Kidney glomerular epithelial cell (primary cell): ENCODE measurements around the gene IL6R.

Experiments
- DNase-seq: peaks from one replicate; lab custom pipeline; 2025; lab: John Stamatoyannopoulos, UW

Gene IL6R

DNA sequence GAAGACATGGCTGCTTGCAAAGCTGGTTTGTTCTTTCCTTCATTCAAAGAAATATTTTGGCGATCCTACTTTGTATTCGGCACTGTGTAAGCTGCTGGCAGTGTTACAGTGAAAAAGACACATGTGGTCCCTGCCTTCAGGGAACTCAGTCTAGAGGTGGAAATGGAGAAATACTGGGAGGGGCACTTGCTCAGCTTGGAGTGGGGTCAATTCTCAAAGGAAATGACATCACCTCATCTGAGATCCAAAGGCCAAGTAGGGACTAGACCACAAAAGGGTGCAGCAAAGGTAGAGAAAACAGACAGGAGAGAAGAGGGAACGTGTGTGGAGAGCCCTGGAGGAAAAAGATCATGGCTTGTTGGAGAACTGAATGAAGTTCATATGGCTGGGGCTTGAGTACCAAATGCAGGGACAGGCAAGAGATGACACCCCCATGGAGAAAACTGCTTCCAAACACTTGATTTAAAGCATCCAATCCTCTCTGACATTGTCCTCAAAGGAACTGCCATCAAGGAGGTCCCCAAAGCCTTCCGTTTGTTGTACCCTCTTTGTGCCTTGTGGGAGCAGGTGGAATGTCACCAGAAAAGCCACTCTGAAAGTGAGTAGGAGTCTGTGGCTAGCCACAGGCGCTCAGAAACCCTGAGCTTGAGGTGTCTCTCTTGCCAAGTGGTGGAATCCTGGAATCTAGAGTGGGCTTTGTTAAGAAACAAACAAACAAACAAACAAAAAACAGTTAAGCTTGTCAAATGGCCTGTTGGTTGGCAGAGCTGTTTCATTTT lies 48.6 kb downstream of the IL6R start:
- DNase-seq = no peak

DNA sequence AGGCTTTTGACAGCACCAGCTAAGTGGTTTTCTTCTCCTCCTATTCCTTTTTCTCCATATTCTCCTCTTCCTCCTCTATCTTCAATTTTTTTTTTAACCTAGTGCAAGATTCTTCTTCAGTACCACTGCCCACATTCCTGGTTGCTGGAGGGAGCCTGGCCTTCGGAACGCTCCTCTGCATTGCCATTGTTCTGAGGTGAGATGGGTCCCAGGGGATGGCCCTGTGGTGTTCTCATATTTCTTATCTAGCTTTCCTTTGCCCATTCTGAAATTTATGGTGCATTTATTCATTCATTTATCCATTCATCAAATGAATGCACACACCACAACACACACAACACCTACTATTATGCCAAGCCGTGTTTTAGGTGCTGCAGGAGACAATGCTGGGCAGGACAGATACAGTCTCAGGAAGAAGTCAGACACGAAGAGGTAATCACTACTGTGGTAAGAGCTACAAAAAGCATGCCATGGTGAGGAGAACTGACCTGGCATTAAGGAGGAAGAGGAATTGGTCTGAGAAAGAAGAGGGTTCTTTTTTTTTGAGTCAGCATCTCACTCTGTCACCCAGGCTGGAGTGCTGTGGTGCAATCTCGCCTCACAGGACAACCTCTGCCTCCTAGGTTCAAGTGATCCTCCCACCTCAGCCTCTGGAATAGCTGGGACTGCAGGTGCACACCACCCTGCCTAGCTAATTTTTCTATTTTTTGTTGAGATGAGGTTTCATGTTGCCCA lies 49.4 kb downstream of the IL6R start:
- no peak for DNase-seq

DNA sequence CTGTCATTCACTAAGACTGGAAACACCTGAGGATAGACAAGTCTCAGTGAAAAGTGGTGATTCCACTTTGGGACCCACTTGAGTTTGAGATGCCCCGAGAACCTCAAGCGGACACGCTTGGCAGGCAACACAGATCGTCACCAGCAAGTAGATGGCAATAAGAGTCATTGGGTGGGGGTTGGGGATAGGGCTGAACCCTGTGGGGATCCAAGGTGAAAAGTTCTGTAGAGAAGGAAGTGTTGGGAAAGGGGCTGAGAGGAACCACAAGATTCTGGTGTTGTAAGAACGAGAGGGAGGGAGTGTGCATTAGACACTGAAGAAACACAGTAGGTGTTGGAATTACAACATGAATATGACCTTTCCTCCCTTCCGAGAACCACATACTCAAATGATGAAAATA lies 51.5 kb downstream of the IL6R start:
- no peak for DNase-seq

DNA sequence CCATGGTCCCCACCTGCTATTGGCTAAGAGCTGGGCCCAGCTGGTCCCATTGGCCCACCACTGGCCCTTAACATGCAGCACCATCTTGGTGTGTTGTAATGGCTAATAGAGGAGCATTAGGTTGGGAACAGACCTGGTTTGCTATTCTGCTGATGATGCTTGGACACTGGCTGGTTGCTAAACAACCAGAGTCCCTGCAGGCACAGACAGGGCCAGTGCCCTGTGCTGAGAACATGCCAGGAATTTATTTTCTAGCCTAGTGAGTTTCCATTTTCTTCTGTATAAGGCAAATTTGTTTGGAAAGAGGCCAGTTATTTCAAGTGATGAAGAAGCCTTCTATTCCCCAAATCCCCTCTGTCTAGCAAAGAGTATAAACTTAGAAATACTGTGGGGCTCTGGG lies 53.9 kb downstream of the IL6R start:
- DNase-seq = no peak

DNA sequence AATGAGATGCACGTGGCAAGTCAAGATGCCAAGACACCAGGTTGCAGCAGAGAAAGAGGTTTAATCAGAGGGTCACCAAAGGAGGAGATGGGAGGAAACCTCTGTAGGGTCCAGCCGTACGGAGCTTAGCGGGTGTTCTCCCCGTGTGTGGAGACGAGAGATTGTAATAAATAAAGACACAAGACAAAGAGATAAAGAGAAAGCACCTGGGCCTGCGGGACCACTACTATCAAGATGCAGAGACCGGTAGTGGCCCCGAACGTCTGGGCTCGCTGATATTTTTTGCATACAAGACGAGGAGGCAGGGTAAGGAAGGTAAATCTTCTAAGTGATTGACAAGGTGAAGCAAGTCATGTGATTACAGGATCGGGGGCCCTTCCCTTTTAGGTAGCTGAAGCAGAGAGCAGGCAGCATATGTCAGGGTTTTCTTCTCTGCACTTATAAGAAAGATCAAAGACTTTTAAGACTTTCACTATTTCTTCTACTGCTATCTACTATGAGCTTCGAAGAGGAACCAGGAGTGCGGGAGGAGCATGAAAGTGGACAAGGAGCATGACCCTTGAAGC lies 55.6 kb downstream of the IL6R start:
- DNase-seq = no peak

DNA sequence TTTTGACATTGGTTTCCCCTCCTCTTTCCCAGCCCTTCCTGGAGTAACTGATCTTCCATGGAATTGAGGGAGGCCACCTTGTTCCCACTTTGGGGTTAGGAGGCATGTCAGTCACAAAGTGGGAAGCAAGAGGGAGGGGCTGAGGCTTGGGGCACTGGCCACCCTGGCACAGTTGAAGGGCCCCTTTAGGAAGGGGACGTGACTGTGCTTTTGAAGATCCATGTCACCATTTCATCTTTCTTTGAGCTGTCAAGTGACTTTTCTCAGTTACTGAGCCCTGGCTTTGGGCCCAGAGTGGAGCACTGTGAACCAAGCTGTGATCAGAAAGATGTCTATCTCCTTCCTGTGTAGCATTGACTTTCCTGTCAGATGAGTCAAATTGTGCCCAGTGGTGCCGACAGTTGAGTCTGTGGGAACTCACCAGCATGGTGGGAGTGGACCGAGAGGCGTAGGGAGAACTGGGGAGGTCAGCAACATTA lies 58.4 kb downstream of the IL6R start:
- DNase-seq = no peak

DNA sequence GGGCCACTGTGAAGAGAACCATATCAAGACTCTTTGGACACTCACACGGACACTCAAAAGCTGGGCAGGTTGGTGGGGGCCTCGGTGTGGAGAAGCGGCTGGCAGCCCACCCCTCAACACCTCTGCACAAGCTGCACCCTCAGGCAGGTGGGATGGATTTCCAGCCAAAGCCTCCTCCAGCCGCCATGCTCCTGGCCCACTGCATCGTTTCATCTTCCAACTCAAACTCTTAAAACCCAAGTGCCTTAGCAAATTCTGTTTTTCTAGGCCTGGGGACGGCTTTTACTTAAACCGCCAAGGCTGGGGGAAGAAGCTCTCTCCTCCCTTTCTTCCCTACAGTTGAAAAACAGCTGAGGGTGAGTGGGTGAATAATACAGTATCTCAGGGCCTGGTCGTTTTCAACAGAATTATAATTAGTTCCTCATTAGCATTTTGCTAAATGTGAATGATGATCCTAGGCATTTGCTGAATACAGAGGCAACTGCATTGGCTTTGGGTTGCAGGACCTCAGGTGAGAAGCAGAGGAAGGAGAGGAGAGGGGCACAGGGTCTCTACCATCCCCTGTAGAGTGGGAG lies 60.6 kb downstream of the IL6R start:
- no peak for DNase-seq

DNA sequence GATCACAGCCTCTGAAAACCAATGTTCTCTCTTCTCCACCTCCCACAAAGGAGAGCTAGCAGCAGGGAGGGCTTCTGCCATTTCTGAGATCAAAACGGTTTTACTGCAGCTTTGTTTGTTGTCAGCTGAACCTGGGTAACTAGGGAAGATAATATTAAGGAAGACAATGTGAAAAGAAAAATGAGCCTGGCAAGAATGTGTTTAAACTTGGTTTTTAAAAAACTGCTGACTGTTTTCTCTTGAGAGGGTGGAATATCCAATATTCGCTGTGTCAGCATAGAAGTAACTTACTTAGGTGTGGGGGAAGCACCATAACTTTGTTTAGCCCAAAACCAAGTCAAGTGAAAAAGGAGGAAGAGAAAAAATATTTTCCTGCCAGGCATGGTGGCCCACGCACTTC lies 61.1 kb downstream of the IL6R start:
- no peak for DNase-seq

DNA sequence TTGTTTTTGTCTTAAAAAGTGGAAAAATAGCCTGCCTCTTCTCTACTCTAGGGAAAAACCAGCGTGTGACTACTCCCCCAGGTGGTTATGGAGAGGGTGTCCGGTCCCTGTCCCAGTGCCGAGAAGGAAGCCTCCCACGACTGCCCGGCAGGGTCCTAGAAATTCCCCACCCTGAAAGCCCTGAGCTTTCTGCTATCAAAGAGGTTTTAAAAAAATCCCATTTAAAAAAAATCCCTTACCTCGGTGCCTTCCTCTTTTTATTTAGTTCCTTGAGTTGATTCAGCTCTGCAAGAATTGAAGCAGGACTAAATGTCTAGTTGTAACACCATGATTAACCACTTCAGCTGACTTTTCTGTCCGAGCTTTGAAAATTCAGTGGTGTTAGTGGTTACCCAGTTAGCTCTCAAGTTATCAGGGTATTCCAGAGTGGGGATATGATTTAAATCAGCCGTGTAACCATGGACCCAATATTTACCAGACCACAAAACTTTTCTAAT lies 61.8 kb downstream of the IL6R start:
- DNase-seq = no peak

DNA sequence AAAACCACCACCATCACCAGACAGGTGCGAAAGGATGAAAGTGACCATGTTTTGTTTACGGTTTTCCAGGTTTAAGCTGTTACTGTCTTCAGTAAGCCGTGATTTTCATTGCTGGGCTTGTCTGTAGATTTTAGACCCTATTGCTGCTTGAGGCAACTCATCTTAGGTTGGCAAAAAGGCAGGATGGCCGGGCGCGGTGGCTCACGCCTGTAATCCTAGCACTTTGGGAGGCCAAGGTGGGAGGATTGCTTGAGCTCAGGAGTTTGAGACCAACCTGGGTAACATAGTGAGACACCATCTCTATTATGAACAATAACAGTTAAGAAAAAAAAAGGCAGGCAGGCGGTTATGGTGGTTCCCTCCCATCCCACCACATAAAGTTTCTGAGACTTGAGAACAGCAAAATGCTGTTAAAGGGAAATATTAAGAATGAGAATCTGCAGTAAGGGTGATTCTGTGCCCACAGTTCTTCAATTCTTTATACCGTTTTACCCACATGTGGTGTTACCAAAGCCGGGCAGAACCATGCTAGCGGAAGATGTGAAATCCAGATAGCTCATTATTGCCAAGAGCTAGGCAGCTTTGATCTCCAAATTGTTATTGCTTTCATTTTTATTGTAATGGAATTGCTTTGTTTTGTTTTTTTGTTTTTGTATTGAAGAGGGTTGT lies 62.4 kb downstream of the IL6R start:
- no peak for DNase-seq

DNA sequence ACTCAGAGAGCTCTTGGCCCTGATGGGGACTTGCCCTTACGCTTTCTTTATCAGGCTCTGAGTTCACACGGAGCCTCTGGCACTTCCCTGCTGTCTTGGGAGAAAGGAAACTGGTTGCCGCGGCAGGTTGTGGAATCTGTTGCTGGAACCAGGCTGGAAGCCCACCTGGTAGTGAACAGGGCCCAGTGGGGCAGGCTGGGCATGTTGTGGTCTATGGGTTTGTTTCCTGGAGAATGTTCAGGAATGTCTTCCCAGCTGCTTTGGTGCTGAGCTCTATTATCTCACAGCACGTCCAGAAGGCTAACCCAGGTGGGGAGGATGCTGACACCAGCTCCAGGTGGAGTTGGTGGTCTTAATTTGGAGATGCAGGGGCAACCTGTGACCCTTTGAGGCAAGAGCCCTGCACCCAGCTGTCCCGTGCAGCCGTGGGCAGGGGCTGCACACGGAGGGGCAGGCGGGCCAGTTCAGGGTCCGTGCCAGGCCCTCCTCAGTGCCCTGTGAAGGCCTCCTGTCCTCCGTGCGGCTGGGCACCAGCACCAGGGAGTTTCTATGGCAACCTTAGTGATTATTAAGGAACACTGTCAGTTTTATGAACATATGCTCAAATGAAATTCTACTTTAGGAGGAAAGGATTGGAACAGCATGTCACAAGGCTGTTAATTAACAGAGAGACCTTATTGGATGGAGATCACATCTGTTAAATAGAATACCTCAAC lies 63.5 kb downstream of the IL6R start:
- DNase-seq = no peak

DNA sequence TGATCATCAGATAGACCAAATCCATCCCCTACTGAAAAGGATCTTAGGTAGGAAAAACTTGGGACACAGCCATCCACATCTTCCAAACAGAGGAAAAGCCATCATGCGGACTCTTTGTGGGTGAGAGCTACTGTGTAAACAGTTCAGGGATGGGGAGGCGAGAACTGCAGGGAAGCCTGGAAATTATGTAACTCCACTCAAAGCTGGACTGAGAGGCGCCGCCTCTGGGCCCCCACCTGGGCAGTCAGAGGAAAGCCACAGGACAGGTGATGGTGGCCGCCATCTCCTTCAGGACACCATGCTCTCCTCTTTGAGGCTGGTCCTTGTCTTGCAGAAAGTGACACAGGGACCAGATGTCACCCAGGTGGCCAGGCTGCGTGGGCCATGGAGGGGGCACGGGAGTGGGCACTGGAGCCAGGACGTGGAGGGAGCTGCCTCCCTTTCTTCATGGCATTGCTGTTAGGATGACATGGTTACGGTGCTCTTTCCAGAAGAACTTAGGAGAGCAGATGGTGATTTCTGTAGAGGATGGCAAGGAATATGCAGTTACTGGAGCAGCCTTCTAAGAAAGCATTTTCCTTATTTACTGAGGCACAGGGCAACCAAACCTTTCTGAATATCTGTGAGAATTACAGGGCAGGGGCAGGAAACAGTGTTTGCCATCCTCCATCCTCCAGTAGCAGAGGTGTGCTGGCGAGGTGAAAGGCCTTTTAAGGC lies 64.9 kb downstream of the IL6R start:
- DNase-seq = no peak

DNA sequence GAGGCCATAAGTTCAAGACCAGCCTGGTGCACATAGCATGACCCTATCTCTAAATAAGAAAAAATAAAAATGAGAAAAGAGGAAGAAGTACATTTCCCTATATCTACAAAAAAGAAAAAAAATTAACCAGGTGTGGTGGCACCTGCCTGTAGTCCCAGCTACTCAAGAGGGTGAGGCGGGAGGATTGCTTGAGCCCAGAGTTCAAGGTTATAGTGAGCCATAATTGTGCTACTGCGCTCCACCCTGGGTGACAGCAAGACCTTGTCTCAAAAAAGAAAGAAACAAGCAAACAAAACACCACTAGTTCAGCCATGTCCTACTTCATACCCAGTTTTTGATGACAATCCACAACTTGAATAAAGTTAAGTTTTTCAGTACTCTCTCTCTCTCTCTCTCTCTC lies 66.2 kb downstream of the IL6R start:
- no peak for DNase-seq

DNA sequence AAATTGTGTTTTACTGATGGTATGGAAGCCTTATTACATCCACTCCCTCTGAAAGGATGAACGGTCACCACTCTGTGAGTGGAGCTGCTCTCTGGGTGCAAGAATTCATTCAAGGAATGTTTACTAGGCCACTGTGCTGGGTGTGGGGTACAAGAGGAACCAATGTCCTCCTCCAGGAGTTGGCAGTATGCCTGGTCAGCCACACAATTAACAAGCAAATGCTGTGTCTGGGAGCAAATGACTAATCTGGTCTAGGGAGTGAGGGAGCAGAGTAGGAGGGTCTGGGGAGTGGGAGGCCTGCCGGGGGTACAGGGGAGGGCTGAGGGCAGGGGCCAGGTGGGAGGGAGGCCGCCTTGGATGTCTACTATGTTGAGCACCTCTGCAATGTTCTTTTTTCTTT lies 69.7 kb downstream of the IL6R start:
- peak; percentile 87 for DNase-seq

DNA sequence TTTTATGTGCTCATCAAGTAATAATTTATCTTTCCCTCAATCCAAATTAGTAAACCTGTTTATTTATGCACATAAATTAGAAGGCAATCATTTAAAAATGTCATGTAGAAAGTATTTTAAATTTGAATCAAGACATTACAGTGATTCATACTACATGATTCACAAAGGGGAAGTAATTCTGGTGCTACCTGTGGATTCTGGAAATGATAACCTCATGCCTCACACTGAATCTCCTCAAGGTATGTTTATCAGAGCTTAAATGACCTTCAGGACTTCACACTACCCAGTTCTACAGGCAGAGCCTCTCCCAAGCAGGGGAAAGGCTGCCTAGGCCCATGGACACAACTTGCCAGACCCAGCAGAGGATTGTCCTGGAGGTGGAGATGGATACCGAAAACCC lies 71.6 kb downstream of the IL6R start:
- no peak for DNase-seq

DNA sequence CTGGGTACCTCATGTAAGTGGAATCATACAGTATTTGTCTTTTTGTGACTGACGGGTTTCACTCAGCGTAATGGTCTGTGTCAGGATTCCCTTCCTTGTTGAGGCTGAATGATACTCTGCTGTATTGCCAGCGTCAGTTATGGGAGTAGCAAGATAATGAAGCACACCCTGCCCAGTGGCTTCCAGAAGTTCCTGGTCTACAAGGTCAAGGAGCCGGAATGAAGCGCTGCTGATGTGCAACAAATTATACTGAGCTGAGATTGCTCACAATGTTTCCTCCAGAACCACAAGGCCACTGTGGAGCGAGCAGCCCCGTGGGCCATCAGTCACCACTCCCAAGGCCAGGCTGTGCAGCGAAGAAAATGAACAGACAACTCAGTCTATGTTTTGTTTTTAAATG lies 72.9 kb downstream of the IL6R start:
- no peak for DNase-seq

DNA sequence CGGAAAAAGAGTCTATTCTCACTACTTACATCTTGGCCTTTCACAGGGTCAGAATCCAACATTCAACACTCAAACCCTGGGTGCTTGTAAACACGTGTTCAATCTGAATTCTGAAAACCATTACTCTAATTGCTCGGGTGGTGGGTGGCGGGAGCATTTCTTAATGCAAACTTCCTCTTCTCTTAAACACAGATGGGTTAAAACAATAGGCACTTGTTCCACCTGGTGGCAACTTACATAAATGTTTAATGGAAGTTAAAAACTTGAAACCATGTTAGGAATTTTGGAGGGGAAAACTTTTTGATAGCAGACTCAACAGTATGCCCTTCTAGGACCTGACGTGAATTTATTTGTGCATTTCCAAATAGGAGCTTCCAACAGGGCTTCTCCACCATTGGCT lies 73.5 kb downstream of the IL6R start:
- DNase-seq = no peak

DNA sequence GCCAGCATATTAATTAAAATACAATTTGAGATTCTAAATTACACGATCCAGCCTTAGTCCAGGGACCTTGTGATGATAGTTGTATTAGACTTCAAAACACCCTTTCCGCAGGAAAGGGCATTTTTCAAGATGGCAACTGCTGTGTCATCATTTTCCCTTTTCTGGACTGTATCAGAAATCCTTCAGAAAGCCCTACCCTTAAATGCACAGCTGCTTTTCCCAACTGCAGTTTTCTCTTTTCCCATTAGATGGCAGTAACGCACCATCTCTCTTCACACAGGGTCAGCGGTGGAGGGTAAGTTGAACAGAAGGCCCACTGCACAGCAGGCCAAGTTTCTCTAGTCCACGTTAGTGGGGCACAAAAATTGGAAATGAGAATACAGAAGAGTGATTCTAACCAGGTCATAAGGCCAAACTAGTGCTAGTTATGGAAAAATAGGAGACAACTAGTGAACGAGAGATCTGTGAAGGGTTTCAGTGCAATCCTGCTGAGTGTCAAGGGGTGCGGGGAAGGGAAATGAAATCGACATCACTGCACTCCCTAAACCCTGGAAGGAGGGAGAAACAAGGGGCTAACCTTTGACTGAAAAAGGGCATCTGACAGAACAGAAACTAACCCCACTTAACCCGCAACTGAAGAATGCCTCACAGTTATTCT lies 74.8 kb downstream of the IL6R start:
- peak; percentile 81 for DNase-seq

DNA sequence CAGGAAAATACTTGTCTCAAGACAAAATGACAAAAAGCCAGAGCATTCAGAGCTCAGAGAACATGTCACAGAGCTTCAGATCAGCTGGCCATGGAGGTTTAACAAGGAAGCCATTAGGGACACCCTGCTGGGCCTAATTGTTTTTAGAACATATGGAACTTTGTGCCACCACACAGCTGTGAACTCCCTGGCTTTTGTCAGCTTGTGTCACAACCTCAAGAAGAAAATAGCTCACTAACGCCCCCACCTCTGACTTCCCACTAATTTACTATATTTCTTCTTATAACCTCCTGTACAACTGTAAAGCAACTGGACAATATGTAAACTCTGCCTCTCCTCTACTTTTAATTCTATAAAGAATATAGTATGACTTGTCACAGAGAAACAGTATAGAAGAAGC lies 75.9 kb downstream of the IL6R start:
- no peak for DNase-seq
